Neural cell (in vitro differentiated cells): ENCODE measurements around the gene ZSWIM1. TPM values are rescaled to one million over a fixed set of nuclear protein-coding genes. Genes with fewer than 3 reads are reported as not detected.

Source experiments
- H2AFZ ChIP-seq: fragments of 200-600, 300-800 bp; sonication (generic), shearing (Covaris generic); 2 replicates; pipeline ENCODE4 v1.6.0; 2014; ENCODE audit warnings: low read depth, mild to moderate bottlenecking, antibody characterized with exemption, low read length, moderate library complexity
- H3F3A ChIP-seq: fragments of 200-600 bp; shearing (Covaris generic); 2 replicates; pipeline ENCODE4 v1.6.1; 2016; ENCODE audit warnings: mild to moderate bottlenecking, moderate library complexity, mixed read lengths, antibody characterized with exemption, low read length; ENCODE audit not compliant: insufficient read depth, poor library complexity, severe bottlenecking
- H3K27ac ChIP-seq: fragments of 200-600, 300-800 bp; sonication (generic), shearing (Covaris generic); 2 replicates; pipeline ENCODE4 v1.5.1; 2014; ENCODE audit warnings: mild to moderate bottlenecking, low read length, moderate library complexity
- H3K27me3 ChIP-seq: fragments of 300-800, 200-600 bp; sonication (generic), shearing (Covaris generic); 2 replicates; pipeline ENCODE4 v1.6.0; 2014; ENCODE audit warnings: mild to moderate bottlenecking, low read depth, low read length, moderate library complexity; ENCODE audit not compliant: insufficient read depth
- H3K36me3 ChIP-seq: fragments of 300-800, 200-600 bp; sonication (generic), shearing (Covaris generic); 2 replicates; pipeline ENCODE4 v1.5.1; 2014; ENCODE audit warnings: mild to moderate bottlenecking, antibody characterized with exemption, low read length, moderate library complexity; ENCODE audit not compliant: insufficient read depth
- H3K4me2 ChIP-seq: fragments of 300-800, 200-600 bp; sonication (generic), shearing (Covaris generic); 2 replicates; pipeline ENCODE4 v1.6.0; 2014; ENCODE audit warnings: mild to moderate bottlenecking, low read length
- H3K4me3 ChIP-seq: fragments of 300-800, 200-600 bp; sonication (generic), shearing (Covaris generic); 2 replicates; pipeline ENCODE4 v1.5.1; 2014; ENCODE audit warnings: mild to moderate bottlenecking, low read length, moderate library complexity
- H3K79me2 ChIP-seq: fragments of 200-600 bp; shearing (Covaris generic); replicated peaks from 2 replicates; pipeline ENCODE4 v1.6.0; 2014; ENCODE audit warnings: mild to moderate bottlenecking, low read length, moderate library complexity; ENCODE audit not compliant: insufficient read depth
- H3K9ac ChIP-seq: fragments of 300-800, 200-600 bp; sonication (generic), shearing (Covaris generic); 2 replicates; pipeline ENCODE4 v1.6.1; 2016; ENCODE audit warnings: mild to moderate bottlenecking, low read length, mixed read lengths
- H3K9me2 ChIP-seq: fragments of 200-600 bp; shearing (Covaris generic); 2 replicates; pipeline ENCODE4 v1.6.1; 2016; ENCODE audit warnings: mild to moderate bottlenecking, low read length, mixed read lengths; ENCODE audit not compliant: insufficient read depth
- H3K9me3 ChIP-seq: fragments of 200-600, 300-800 bp; sonication (generic), shearing (Covaris generic); 2 replicates; pipeline ENCODE4 v1.6.1; 2016; ENCODE audit warnings: mild to moderate bottlenecking, mixed run types, low read length, moderate library complexity, mixed read lengths
- H4K20me1 ChIP-seq: fragments of 200-600 bp; shearing (Covaris generic); 2 replicates; pipeline ENCODE4 v1.6.1; 2016; ENCODE audit warnings: mild to moderate bottlenecking, mixed run types; ENCODE audit not compliant: insufficient read depth
- EP300 ChIP-seq: fragments of 450-650 bp; conservative IDR thresholded peaks from 2 replicates; pipeline ENCODE4 v1.6.1; 2014; ENCODE audit warnings: antibody characterized with exemption, mild to moderate bottlenecking, moderate library complexity; ENCODE audit not compliant: poor library complexity, severe bottlenecking
- EZH2 ChIP-seq: fragments of 200-600, 300-800 bp; shearing (Covaris generic), sonication (generic); IDR thresholded peaks from 2 replicates; pipeline ENCODE4 v1.6.1; 2014; ENCODE audit warnings: antibody characterized with exemption, low read length, borderline replicate concordance, mild to moderate bottlenecking; ENCODE audit not compliant: insufficient read depth, poor library complexity, severe bottlenecking
- MXI1 ChIP-seq: fragments of 450-650 bp; conservative IDR thresholded peaks from 2 replicates; pipeline ENCODE4 v1.6.1; 2014; ENCODE audit warnings: antibody characterized with exemption, mild to moderate bottlenecking; ENCODE audit not compliant: poor library complexity, severe bottlenecking
- POLR2AphosphoS5 ChIP-seq: IDR thresholded peaks from 2 replicates; pipeline ENCODE4 v1.6.1; 2012
- RAD21 ChIP-seq: fragments of 450-650 bp; conservative IDR thresholded peaks from 2 replicates; pipeline ENCODE4 v1.6.1; 2014; ENCODE audit warnings: antibody characterized with exemption, mild to moderate bottlenecking, moderate library complexity
- SMC3 ChIP-seq: fragments of 450-650 bp; conservative IDR thresholded peaks from 2 replicates; pipeline ENCODE4 v1.6.1; 2014; ENCODE audit warnings: antibody characterized with exemption, mild to moderate bottlenecking, moderate library complexity; ENCODE audit not compliant: poor library complexity
- TAF1 ChIP-seq: IDR thresholded peaks from 2 replicates; pipeline ENCODE4 v1.6.1; 2012; ENCODE audit warnings: low read depth
- polyA plus RNA-seq: library from polyadenylated mRNA; depleted of rRNA; stranded (reverse); fragments of >200 nt; gene quantifications from 2 replicates; pipeline ENCODE4 v1.2.3, GENCODE V29; 2014
- TF ChIP-seq, protein P1 (sequence below): IDR thresholded peaks from 2 replicates; pipeline ENCODE4 v1.6.1; 2012; ENCODE audit warnings: borderline replicate concordance
- TF ChIP-seq, protein P2 (sequence below): fragments of 450-650 bp; IDR thresholded peaks from 2 replicates; pipeline ENCODE4 v1.5.1; 2014; ENCODE audit warnings: antibody characterized with exemption, mild to moderate bottlenecking, moderate library complexity; ENCODE audit not compliant: poor library complexity, severe bottlenecking

ZSWIM1 gene
- polyA plus RNA-seq, 1 donor from 2014 or later = 3.3 TPM

DNA sequence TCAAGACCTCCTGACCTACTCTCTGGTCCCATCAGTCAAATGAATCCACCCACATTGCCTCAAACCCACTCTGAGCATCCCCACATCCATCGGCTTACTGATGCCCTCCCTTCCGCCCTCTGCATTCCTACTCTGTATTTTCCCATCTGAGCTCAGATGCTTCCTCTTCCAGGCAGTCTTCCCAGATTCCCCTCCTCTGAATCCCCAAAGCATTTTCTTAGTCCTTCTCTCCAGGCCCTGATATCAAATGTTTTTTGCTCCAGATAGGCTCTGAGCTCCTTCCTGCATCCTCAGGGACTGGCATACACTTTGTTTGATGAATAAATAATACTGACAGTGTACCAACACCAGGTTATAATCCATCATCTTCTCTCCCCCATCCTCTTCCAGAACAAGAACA lies 27.1 kb downstream of the ZSWIM1 start:
- no peaks in the 10 kb centered on the region for H3K36me3 ChIP-seq

DNA sequence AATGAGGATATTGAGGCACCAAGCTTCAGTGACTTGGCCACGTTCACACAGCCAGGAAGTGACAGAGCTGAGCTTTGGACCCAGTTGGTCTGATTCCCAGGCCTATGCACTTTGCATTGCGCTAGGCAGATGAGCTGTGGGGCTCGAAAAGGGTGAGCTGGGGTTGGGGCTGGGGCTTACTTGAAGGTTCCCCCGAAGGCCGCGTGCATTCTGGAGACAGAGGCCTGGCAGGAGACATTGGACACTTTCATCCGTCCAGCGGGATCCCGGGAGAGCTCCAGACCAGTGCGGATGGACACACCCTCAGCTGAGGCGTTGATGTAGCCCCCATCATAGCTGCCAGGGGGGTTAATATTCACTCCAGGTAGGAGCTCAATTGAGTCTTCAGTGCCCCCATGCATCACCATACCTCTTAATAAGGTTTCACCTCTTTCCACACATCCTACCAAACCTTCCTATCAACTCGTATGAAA lies 28.3 kb downstream of the ZSWIM1 start:
- Histone ChIP-seq H3K9ac (no peak overlapping the region), H3K79me2 (no peaks in the 10 kb centered on the region), H3F3A (no peaks in the 10 kb centered on the region), H4K20me1 (no peaks in the 10 kb centered on the region), H3K4me3 (no peak overlapping the region), H3K9me3 (no peaks in the 10 kb centered on the region), H3K36me3 (no peaks in the 10 kb centered on the region), H3K27me3 (no peaks in the 10 kb centered on the region), H3K9me2 (no peaks in the 10 kb centered on the region), H3K4me2 (no peak overlapping the region), H3K27ac (no peak overlapping the region), H2AFZ (no peak overlapping the region)
- TF ChIP-seq TAF1 (no peak), RAD21 (no peak)
- TF ChIP-seq, protein P1, sequence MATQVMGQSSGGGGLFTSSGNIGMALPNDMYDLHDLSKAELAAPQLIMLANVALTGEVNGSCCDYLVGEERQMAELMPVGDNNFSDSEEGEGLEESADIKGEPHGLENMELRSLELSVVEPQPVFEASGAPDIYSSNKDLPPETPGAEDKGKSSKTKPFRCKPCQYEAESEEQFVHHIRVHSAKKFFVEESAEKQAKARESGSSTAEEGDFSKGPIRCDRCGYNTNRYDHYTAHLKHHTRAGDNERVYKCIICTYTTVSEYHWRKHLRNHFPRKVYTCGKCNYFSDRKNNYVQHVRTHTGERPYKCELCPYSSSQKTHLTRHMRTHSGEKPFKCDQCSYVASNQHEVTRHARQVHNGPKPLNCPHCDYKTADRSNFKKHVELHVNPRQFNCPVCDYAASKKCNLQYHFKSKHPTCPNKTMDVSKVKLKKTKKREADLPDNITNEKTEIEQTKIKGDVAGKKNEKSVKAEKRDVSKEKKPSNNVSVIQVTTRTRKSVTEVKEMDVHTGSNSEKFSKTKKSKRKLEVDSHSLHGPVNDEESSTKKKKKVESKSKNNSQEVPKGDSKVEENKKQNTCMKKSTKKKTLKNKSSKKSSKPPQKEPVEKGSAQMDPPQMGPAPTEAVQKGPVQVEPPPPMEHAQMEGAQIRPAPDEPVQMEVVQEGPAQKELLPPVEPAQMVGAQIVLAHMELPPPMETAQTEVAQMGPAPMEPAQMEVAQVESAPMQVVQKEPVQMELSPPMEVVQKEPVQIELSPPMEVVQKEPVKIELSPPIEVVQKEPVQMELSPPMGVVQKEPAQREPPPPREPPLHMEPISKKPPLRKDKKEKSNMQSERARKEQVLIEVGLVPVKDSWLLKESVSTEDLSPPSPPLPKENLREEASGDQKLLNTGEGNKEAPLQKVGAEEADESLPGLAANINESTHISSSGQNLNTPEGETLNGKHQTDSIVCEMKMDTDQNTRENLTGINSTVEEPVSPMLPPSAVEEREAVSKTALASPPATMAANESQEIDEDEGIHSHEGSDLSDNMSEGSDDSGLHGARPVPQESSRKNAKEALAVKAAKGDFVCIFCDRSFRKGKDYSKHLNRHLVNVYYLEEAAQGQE = no peak

More for the DNA sequence above, 27.1 kb downstream of the ZSWIM1 start:
- Histone ChIP-seq H3K9me2 (no peaks in the 10 kb centered on the region), H3K9ac (no peak overlapping the region), H2AFZ (no peak overlapping the region), H3K79me2 (no peaks in the 10 kb centered on the region), H3K27me3 (no peaks in the 10 kb centered on the region), H3K4me2 (no peak overlapping the region), H4K20me1 (no peaks in the 10 kb centered on the region), H3K9me3 (no peaks in the 10 kb centered on the region), H3K4me3 (no peak overlapping the region), H3K27ac (no peak overlapping the region), H3F3A (no peaks in the 10 kb centered on the region)
- TF ChIP-seq RAD21 (no peak), MXI1 (no peak), EP300 (no peak), SMC3 (no peak), TAF1 (no peak), EZH2 (no peak), POLR2AphosphoS5 (no peak)
- TF ChIP-seq, protein P1 = no peak
- TF ChIP-seq, protein P2, sequence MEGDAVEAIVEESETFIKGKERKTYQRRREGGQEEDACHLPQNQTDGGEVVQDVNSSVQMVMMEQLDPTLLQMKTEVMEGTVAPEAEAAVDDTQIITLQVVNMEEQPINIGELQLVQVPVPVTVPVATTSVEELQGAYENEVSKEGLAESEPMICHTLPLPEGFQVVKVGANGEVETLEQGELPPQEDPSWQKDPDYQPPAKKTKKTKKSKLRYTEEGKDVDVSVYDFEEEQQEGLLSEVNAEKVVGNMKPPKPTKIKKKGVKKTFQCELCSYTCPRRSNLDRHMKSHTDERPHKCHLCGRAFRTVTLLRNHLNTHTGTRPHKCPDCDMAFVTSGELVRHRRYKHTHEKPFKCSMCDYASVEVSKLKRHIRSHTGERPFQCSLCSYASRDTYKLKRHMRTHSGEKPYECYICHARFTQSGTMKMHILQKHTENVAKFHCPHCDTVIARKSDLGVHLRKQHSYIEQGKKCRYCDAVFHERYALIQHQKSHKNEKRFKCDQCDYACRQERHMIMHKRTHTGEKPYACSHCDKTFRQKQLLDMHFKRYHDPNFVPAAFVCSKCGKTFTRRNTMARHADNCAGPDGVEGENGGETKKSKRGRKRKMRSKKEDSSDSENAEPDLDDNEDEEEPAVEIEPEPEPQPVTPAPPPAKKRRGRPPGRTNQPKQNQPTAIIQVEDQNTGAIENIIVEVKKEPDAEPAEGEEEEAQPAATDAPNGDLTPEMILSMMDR = no peak
